Neural cell (in vitro differentiated cells): ENCODE data around the gene DOCK4. TPM values are rescaled to one million over a fixed set of nuclear protein-coding genes. Genes with fewer than 3 reads are reported as not detected.

ENCODE experiments used
- H2AFZ ChIP-seq: fragments of 200-600, 300-800 bp; sonication (generic), shearing (Covaris generic); 2 replicates; pipeline ENCODE4 v1.6.0; 2014; ENCODE audit warnings: low read depth, mild to moderate bottlenecking, antibody characterized with exemption, low read length, moderate library complexity
- H3F3A ChIP-seq: fragments of 200-600 bp; shearing (Covaris generic); 2 replicates; pipeline ENCODE4 v1.6.1; 2016; ENCODE audit warnings: mild to moderate bottlenecking, moderate library complexity, mixed read lengths, antibody characterized with exemption, low read length; ENCODE audit not compliant: insufficient read depth, poor library complexity, severe bottlenecking
- H3K27ac ChIP-seq: fragments of 200-600, 300-800 bp; sonication (generic), shearing (Covaris generic); 2 replicates; pipeline ENCODE4 v1.5.1; 2014; ENCODE audit warnings: mild to moderate bottlenecking, low read length, moderate library complexity
- H3K27me3 ChIP-seq: fragments of 300-800, 200-600 bp; sonication (generic), shearing (Covaris generic); 2 replicates; pipeline ENCODE4 v1.6.0; 2014; ENCODE audit warnings: mild to moderate bottlenecking, low read depth, low read length, moderate library complexity; ENCODE audit not compliant: insufficient read depth
- H3K36me3 ChIP-seq: fragments of 300-800, 200-600 bp; sonication (generic), shearing (Covaris generic); 2 replicates; pipeline ENCODE4 v1.5.1; 2014; ENCODE audit warnings: mild to moderate bottlenecking, antibody characterized with exemption, low read length, moderate library complexity; ENCODE audit not compliant: insufficient read depth
- H3K4me2 ChIP-seq: fragments of 300-800, 200-600 bp; sonication (generic), shearing (Covaris generic); 2 replicates; pipeline ENCODE4 v1.6.0; 2014; ENCODE audit warnings: mild to moderate bottlenecking, low read length
- H3K4me3 ChIP-seq: fragments of 300-800, 200-600 bp; sonication (generic), shearing (Covaris generic); 2 replicates; pipeline ENCODE4 v1.5.1; 2014; ENCODE audit warnings: mild to moderate bottlenecking, low read length, moderate library complexity
- H3K79me2 ChIP-seq: fragments of 200-600 bp; shearing (Covaris generic); replicated peaks from 2 replicates; pipeline ENCODE4 v1.6.0; 2014; ENCODE audit warnings: mild to moderate bottlenecking, low read length, moderate library complexity; ENCODE audit not compliant: insufficient read depth
- H3K9ac ChIP-seq: fragments of 300-800, 200-600 bp; sonication (generic), shearing (Covaris generic); 2 replicates; pipeline ENCODE4 v1.6.1; 2016; ENCODE audit warnings: mild to moderate bottlenecking, low read length, mixed read lengths
- H3K9me2 ChIP-seq: fragments of 200-600 bp; shearing (Covaris generic); 2 replicates; pipeline ENCODE4 v1.6.1; 2016; ENCODE audit warnings: mild to moderate bottlenecking, low read length, mixed read lengths; ENCODE audit not compliant: insufficient read depth
- H3K9me3 ChIP-seq: fragments of 200-600, 300-800 bp; sonication (generic), shearing (Covaris generic); 2 replicates; pipeline ENCODE4 v1.6.1; 2016; ENCODE audit warnings: mild to moderate bottlenecking, mixed run types, low read length, moderate library complexity, mixed read lengths
- H4K20me1 ChIP-seq: fragments of 200-600 bp; shearing (Covaris generic); 2 replicates; pipeline ENCODE4 v1.6.1; 2016; ENCODE audit warnings: mild to moderate bottlenecking, mixed run types; ENCODE audit not compliant: insufficient read depth
- CTCF ChIP-seq: fragments of 450-650 bp; IDR thresholded peaks from 2 replicates; pipeline ENCODE4 v1.5.1; 2014; ENCODE audit warnings: antibody characterized with exemption, mild to moderate bottlenecking, moderate library complexity; ENCODE audit not compliant: poor library complexity, severe bottlenecking
- EP300 ChIP-seq: fragments of 450-650 bp; conservative IDR thresholded peaks from 2 replicates; pipeline ENCODE4 v1.6.1; 2014; ENCODE audit warnings: antibody characterized with exemption, mild to moderate bottlenecking, moderate library complexity; ENCODE audit not compliant: poor library complexity, severe bottlenecking
- EZH2 ChIP-seq: fragments of 200-600, 300-800 bp; shearing (Covaris generic), sonication (generic); IDR thresholded peaks from 2 replicates; pipeline ENCODE4 v1.6.1; 2014; ENCODE audit warnings: antibody characterized with exemption, low read length, borderline replicate concordance, mild to moderate bottlenecking; ENCODE audit not compliant: insufficient read depth, poor library complexity, severe bottlenecking
- MXI1 ChIP-seq: fragments of 450-650 bp; conservative IDR thresholded peaks from 2 replicates; pipeline ENCODE4 v1.6.1; 2014; ENCODE audit warnings: antibody characterized with exemption, mild to moderate bottlenecking; ENCODE audit not compliant: poor library complexity, severe bottlenecking
- POLR2AphosphoS5 ChIP-seq: IDR thresholded peaks from 2 replicates; pipeline ENCODE4 v1.6.1; 2012
- RAD21 ChIP-seq: fragments of 450-650 bp; conservative IDR thresholded peaks from 2 replicates; pipeline ENCODE4 v1.6.1; 2014; ENCODE audit warnings: antibody characterized with exemption, mild to moderate bottlenecking, moderate library complexity
- REST ChIP-seq: IDR thresholded peaks from 2 replicates; pipeline ENCODE4 v1.6.1; 2012; ENCODE audit warnings: borderline replicate concordance
- SMC3 ChIP-seq: fragments of 450-650 bp; conservative IDR thresholded peaks from 2 replicates; pipeline ENCODE4 v1.6.1; 2014; ENCODE audit warnings: antibody characterized with exemption, mild to moderate bottlenecking, moderate library complexity; ENCODE audit not compliant: poor library complexity
- TAF1 ChIP-seq: IDR thresholded peaks from 2 replicates; pipeline ENCODE4 v1.6.1; 2012; ENCODE audit warnings: low read depth
- polyA plus RNA-seq: library from polyadenylated mRNA; depleted of rRNA; stranded (reverse); fragments of >200 nt; gene quantifications from 2 replicates; pipeline ENCODE4 v1.2.3, GENCODE V29; 2014

The DOCK4 gene
- polyA plus RNA-seq, 1 donor from 2014 or later: 28.1 TPM

GRCh38 chr7:112086496-112087254 lies 119.5 kb downstream of the DOCK4 start:
- TF ChIP-seq TAF1 (no peak), MXI1 (no peak), REST (no peak), POLR2AphosphoS5 (no peak), CTCF (no peak), SMC3 (no peak), RAD21 (no peak), EP300 (no peak)
- H3K4me3 ChIP-seq: no peak overlapping the region
- no peak overlapping the region for H2AFZ ChIP-seq
- H3K36me3 ChIP-seq: no peaks in the 10 kb centered on the region
- H3K9ac ChIP-seq: no peak overlapping the region
- no peak overlapping the region for H3K4me2 ChIP-seq
- H3K9me2 ChIP-seq: no peaks in the 10 kb centered on the region
- H3K27me3 ChIP-seq: no peaks in the 10 kb centered on the region
- no peaks in the 10 kb centered on the region for H4K20me1 ChIP-seq
- no peak overlapping the region for H3K27ac ChIP-seq
- no peaks in the 10 kb centered on the region for H3F3A ChIP-seq
- H3K9me3 ChIP-seq: no peaks in the 10 kb centered on the region
- H3K79me2 ChIP-seq: no peaks in the 10 kb centered on the region

- Histone ChIP-seq H3K4me3 (no peak overlapping the region), H3K9me2 (no peaks in the 10 kb centered on the region), H3K9me3 (no peaks in the 10 kb centered on the region), H3K27ac (no peak overlapping the region), H3K79me2 (no peaks in the 10 kb centered on the region), H3K9ac (no peak overlapping the region), H2AFZ (no peak overlapping the region), H3K27me3 (no peaks in the 10 kb centered on the region), H3F3A (no peaks in the 10 kb centered on the region), H4K20me1 (no peaks in the 10 kb centered on the region), H3K4me2 (no peak overlapping the region), H3K36me3 (no peaks in the 10 kb centered on the region)
- TF ChIP-seq SMC3: no peak
- TF ChIP-seq RAD21: no peak
- no peak for TF ChIP-seq MXI1
- no peak for TF ChIP-seq CTCF
- TF ChIP-seq POLR2AphosphoS5: no peak
- TF ChIP-seq EZH2: no peak
- TF ChIP-seq REST: no peak
- no peak for TF ChIP-seq TAF1
- no peak for TF ChIP-seq EP300
Measured at GRCh38 chr7:112084520-112084971, 121.7 kb downstream of the DOCK4 start.
